H9 (cell line): Measurements from ENCODE around the gene UBE2D2. TPM values are rescaled to one million over a fixed set of nuclear protein-coding genes. Genes with fewer than 3 reads are reported as not detected.

Experiments
- DNase-seq: peaks from one replicate; pipeline ENCODE4 v3.0.0-alpha.2; 2017
- H2AFZ ChIP-seq: one replicate; pipeline ENCODE4 v1.6.1; 2013; ENCODE audit warnings: mild to moderate bottlenecking, low read length, control low read depth, moderate library complexity
- H2AK5ac ChIP-seq: 2 replicates; pipeline ENCODE4 v1.6.1; 2013; ENCODE audit warnings: low read length, control low read depth, mixed read lengths; ENCODE audit not compliant: insufficient read length
- H2BK120ac ChIP-seq: one replicate; pipeline ENCODE4 v1.6.1; 2013; ENCODE audit warnings: low read depth, mild to moderate bottlenecking, low read length, control low read depth, inconsistent platforms; ENCODE audit not compliant: poor library complexity, severe bottlenecking
- H2BK12ac ChIP-seq: 2 replicates; pipeline ENCODE4 v1.6.1; 2013; ENCODE audit warnings: low read length, control low read depth, mixed read lengths, low read depth; ENCODE audit not compliant: insufficient read length
- H2BK15ac ChIP-seq: 2 replicates; pipeline ENCODE4 v1.6.1; 2013; ENCODE audit warnings: low read depth, low read length, control low read depth
- H2BK20ac ChIP-seq: one replicate; pipeline ENCODE4 v1.6.1; 2013; ENCODE audit warnings: low read depth, mild to moderate bottlenecking, low read length, control low read depth, inconsistent platforms; ENCODE audit not compliant: poor library complexity, severe bottlenecking
- H2BK5ac ChIP-seq: 2 replicates; pipeline ENCODE4 v1.6.1; 2013; ENCODE audit warnings: low read length, control low read depth, mixed read lengths; ENCODE audit not compliant: insufficient read length
- H3K14ac ChIP-seq: 2 replicates; pipeline ENCODE4 v1.6.1; 2013; ENCODE audit warnings: low read length, control low read depth; ENCODE audit not compliant: insufficient read depth
- H3K18ac ChIP-seq: 2 replicates; pipeline ENCODE4 v1.6.1; 2013; ENCODE audit warnings: low read depth, mild to moderate bottlenecking, mixed read lengths, low read length, control low read depth; ENCODE audit not compliant: insufficient read length
- H3K23ac ChIP-seq: 2 replicates; pipeline ENCODE4 v1.6.1; 2013; ENCODE audit warnings: low read length, control low read depth, mixed read lengths, low read depth; ENCODE audit not compliant: insufficient read length
- H3K23me2 ChIP-seq: 2 replicates; pipeline ENCODE4 v1.6.1; 2013; ENCODE audit warnings: low read depth, mild to moderate bottlenecking, mixed read lengths, low read length, control low read depth; ENCODE audit not compliant: insufficient read length, poor library complexity, severe bottlenecking
- H3K27ac ChIP-seq: 2 replicates; pipeline ENCODE4 v1.5.1; 2013; ENCODE audit warnings: low read length, control low read depth, mixed read lengths, low read depth; ENCODE audit not compliant: insufficient read length
- H3K27me3 ChIP-seq: 2 replicates; pipeline ENCODE4 v1.6.1; 2013; ENCODE audit warnings: low read length, control low read depth, inconsistent platforms; ENCODE audit not compliant: insufficient read depth
- H3K4ac ChIP-seq: 2 replicates; pipeline ENCODE4 v1.6.1; 2013; ENCODE audit warnings: low read depth, mild to moderate bottlenecking, control low read depth, inconsistent platforms, low read length, moderate library complexity
- H3K4me1 ChIP-seq: 2 replicates; pipeline ENCODE4 v1.6.1; 2013; ENCODE audit warnings: low read length, control low read depth, inconsistent platforms; ENCODE audit not compliant: insufficient read depth
- H3K4me2 ChIP-seq: 2 replicates; pipeline ENCODE4 v1.6.1; 2013; ENCODE audit warnings: low read length, control low read depth, mixed read lengths; ENCODE audit not compliant: insufficient read length, insufficient read depth
- H3K56ac ChIP-seq: 2 replicates; pipeline ENCODE4 v1.6.1; 2013; ENCODE audit warnings: low read depth, mild to moderate bottlenecking, mixed read lengths, low read length, control low read depth; ENCODE audit not compliant: insufficient read length
- H3K79me1 ChIP-seq: 2 replicates; pipeline ENCODE4 v1.6.1; 2013; ENCODE audit warnings: low read depth, mild to moderate bottlenecking, moderate library complexity, low read length, control low read depth, inconsistent platforms; ENCODE audit not compliant: insufficient read depth, poor library complexity, severe bottlenecking
- H3K79me2 ChIP-seq: 2 replicates; pipeline ENCODE4 v1.6.1; 2013; ENCODE audit warnings: low read length, control low read depth, inconsistent platforms; ENCODE audit not compliant: insufficient read depth
- H3K9ac ChIP-seq: 2 replicates; pipeline ENCODE4 v1.6.1; 2013; ENCODE audit warnings: low read length, control low read depth, mixed read lengths; ENCODE audit not compliant: insufficient read length; ENCODE audit errors: extremely low read depth
- H3K9me3 ChIP-seq: one replicate; pipeline ENCODE4 v1.6.1; 2013; ENCODE audit warnings: low read depth, low read length, inconsistent platforms; ENCODE audit not compliant: control insufficient read depth
- H3T11ph ChIP-seq: one replicate; pipeline ENCODE4 v1.6.1; 2013; ENCODE audit warnings: mild to moderate bottlenecking, low read length, control low read depth, inconsistent platforms
- H4K20me1 ChIP-seq: one replicate; pipeline ENCODE4 v1.6.1; 2013; ENCODE audit not compliant: control insufficient read depth, insufficient read length, insufficient read depth
- H4K5ac ChIP-seq: 2 replicates; pipeline ENCODE4 v1.6.1; 2013; ENCODE audit warnings: low read depth, mild to moderate bottlenecking, mixed read lengths, low read length, control low read depth; ENCODE audit not compliant: insufficient read length
- H4K8ac ChIP-seq: replicated peaks from 2 replicates; pipeline ENCODE4 v1.6.1; 2013; ENCODE audit warnings: low read length, control low read depth, mixed read lengths, low read depth; ENCODE audit not compliant: insufficient read length
- H4K91ac ChIP-seq: 2 replicates; pipeline ENCODE4 v1.6.1; 2013; ENCODE audit warnings: low read depth, mild to moderate bottlenecking, moderate library complexity, mixed read lengths, low read length, control low read depth; ENCODE audit not compliant: insufficient read length
- H3K27ac Mint-ChIP-seq, 3 experiments: 2 replicates in 2 of 3; 3 replicates in 1 of 3; pipeline ENCODE4 v1.8.0; 2020 to 2021; ENCODE audit warnings: mixed read lengths in 3 of 3, mild to moderate bottlenecking in 1 of 3, moderate library complexity in 1 of 3
- H3K27me3 Mint-ChIP-seq: 2 replicates; pipeline ENCODE4 v1.8.0; 2021; ENCODE audit warnings: low read depth, mild to moderate bottlenecking, moderate library complexity, mixed read lengths
- H3K36me3 Mint-ChIP-seq, 3 experiments: 2 replicates in 2 of 3; 3 replicates in 1 of 3; pipeline ENCODE4 v1.8.0; 2020 to 2021; ENCODE audit warnings: low read depth in 3 of 3, mixed read lengths in 3 of 3; ENCODE audit not compliant: insufficient read depth in 1 of 3
- H3K4me1 Mint-ChIP-seq, 2 experiments: 2 replicates each; pipeline ENCODE4 v1.8.0; 2020; ENCODE audit warnings: mixed read lengths in 2 of 2
- H3K4me3 Mint-ChIP-seq, 2 experiments: 2 replicates in 1 of 2; 3 replicates in 1 of 2; pipeline ENCODE4 v1.8.0; 2020 to 2021; ENCODE audit warnings: mild to moderate bottlenecking in 2 of 2, mixed read lengths in 2 of 2, moderate library complexity in 1 of 2
- H3K9me3 Mint-ChIP-seq, 2 experiments: 2 replicates in 1 of 2; 3 replicates in 1 of 2; pipeline ENCODE4 v1.8.0; 2020; ENCODE audit warnings: mild to moderate bottlenecking in 2 of 2, mixed read lengths in 2 of 2, moderate library complexity in 1 of 2
- WGBS: extraction: QIAGEN DNeasy Blood & Tissue Kit; methylation state at CpG from one replicate; pipeline ENCODE4 v1.1.7; 2013; ENCODE audit warnings: missing lambda C conversion rate, low lambda C conversion rate, mixed read lengths; ENCODE audit not compliant: insufficient read length; ENCODE audit errors: extremely low coverage; 5-methylcytosine and 5-hydroxymethylcytosine counted together
- total RNA-seq: library from RNA; stranded (reverse); gene quantifications from 2 replicates; pipeline ENCODE4 v1.2.1, GENCODE V29; 2021
- TF ChIP-seq, protein P1 (sequence below): fragments of 200-600 bp; sonication (generic); conservative IDR thresholded peaks from 3 replicates; pipeline ENCODE4 v1.8.0; 2021; ENCODE audit warnings: antibody characterized with exemption, mild to moderate bottlenecking

The UBE2D2 gene
- total RNA-seq, 1 experiment from 2014 or later, result 236 TPM

DNA sequence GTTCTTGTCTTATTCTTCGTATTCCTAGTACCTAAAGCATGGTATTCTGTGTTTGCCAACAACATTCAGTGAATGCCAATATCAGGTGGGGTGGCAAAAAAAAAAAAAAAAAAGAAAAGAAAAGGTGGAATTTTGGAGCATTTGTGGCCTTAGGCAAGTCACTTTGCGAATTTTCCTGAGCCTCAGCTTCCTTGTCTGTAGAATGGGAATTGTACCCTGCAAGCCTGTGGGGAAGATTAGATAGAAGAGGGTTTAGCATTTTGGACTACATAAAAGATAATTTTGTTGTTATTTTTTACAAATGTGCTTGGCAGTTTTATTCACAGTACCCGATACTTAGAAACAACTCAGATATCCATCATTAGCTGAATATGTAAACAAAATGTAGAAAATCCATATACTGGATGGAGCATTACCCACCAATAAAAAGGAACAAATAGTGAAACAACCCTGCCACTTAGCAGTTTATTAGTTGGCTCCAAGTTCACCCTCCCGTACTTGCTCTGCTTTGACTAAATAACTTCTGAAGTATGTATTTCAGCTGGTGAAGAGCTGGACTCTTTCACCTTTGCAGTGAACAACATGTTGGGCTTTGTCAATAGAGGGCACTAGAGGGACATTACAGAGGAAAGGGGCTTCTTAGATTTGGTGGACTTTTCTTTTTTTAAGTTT, 13.6 kb downstream of the UBE2D2 start:
- WGBS, result no CpG with 5 or more reads among the region's 4 CpGs
- H2BK120ac ChIP-seq, result no peak overlapping the region
- H3K9ac ChIP-seq, result no peak overlapping the region
- H3K79me2 ChIP-seq, result peaks cover 57% of the 10 kb centered on the region
- H3K18ac ChIP-seq, result no peak overlapping the region
- H4K20me1 ChIP-seq, result no peaks in the 10 kb centered on the region
- no peak overlapping the region for H2AFZ ChIP-seq
- no peak overlapping the region for H3K23ac ChIP-seq
- no peak for DNase-seq
- no peaks in the 10 kb centered on the region for H3K79me1 ChIP-seq
- TF ChIP-seq, protein P1, sequence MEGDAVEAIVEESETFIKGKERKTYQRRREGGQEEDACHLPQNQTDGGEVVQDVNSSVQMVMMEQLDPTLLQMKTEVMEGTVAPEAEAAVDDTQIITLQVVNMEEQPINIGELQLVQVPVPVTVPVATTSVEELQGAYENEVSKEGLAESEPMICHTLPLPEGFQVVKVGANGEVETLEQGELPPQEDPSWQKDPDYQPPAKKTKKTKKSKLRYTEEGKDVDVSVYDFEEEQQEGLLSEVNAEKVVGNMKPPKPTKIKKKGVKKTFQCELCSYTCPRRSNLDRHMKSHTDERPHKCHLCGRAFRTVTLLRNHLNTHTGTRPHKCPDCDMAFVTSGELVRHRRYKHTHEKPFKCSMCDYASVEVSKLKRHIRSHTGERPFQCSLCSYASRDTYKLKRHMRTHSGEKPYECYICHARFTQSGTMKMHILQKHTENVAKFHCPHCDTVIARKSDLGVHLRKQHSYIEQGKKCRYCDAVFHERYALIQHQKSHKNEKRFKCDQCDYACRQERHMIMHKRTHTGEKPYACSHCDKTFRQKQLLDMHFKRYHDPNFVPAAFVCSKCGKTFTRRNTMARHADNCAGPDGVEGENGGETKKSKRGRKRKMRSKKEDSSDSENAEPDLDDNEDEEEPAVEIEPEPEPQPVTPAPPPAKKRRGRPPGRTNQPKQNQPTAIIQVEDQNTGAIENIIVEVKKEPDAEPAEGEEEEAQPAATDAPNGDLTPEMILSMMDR, result peak; percentile 76
- H3K4me2 ChIP-seq, result no peak overlapping the region
- no peaks in the 10 kb centered on the region for H3K27me3 ChIP-seq
- Mint-ChIP-seq H3K9me3 (no peaks in the 10 kb centered on the region), H3K4me1 (peaks cover 19 to 26% of the 10 kb centered on the region in 2 experiments), H3K27me3 (no peaks in the 10 kb centered on the region), H3K4me3 (no peak overlapping the region), H3K27ac (peak overlapping the region in 1 of 3 experiments; percentile 81; a peak in 2 of 7 replicates), H3K36me3 (peaks cover 8 to 19% (median 15%) of the 10 kb centered on the region in 3 experiments; a peak in 6 of 7 replicates)
- no peak overlapping the region for H2AK5ac ChIP-seq
- H2BK12ac ChIP-seq, result no peak overlapping the region
- no peak overlapping the region for H3K4ac ChIP-seq
- no peak overlapping the region for H4K5ac ChIP-seq
- no peaks in the 10 kb centered on the region for H3K9me3 ChIP-seq
- no peak overlapping the region for H4K8ac ChIP-seq
- H3T11ph ChIP-seq, result no peak overlapping the region
- H3K27ac ChIP-seq, result no peak overlapping the region
- no peak overlapping the region for H2BK5ac ChIP-seq
- H2BK20ac ChIP-seq, result no peak overlapping the region
- no peaks in the 10 kb centered on the region for H3K23me2 ChIP-seq
- no peak overlapping the region for H4K91ac ChIP-seq
- H3K4me1 ChIP-seq, result no peaks in the 10 kb centered on the region
- H2BK15ac ChIP-seq, result no peak overlapping the region
- H3K56ac ChIP-seq, result no peak overlapping the region
- H3K14ac ChIP-seq, result no peak overlapping the region
